Measurements from ENCODE around the gene SND1.

The SND1 gene

GRCh38 chr7:127986581-127987521 is 334.9 kb downstream of the SND1 start:
- Histone ChIP-seq H3K4me3 (ENCODE audit: low read depth, low read length) (no peak overlapping the region), H3K4me1 (ENCODE audit: control insufficient read depth, insufficient read depth, low read length) (peaks cover 25% of the 10 kb centered on the region), H3K27me3 (ENCODE audit: control insufficient read depth, insufficient read depth, low read length) (no peaks in the 10 kb centered on the region), H3K9ac (ENCODE audit: low read depth, low read length) (no peak overlapping the region), H3K27ac (ENCODE audit: low read depth, low read length) (no peak overlapping the region), H3K36me3 (ENCODE audit: control insufficient read depth, insufficient read depth, low read length) (peaks cover 11% of the 10 kb centered on the region; the same call in 1 of the 2 replicates), H3K9me3 (ENCODE audit: control insufficient read depth, insufficient read depth, low read length) (no peaks in the 10 kb centered on the region)

- peaks cover 29% of the 10 kb centered on the region for H3K36me3 ChIP-seq (ENCODE audit: control insufficient read depth, insufficient read depth, low read length)
- no peaks in the 10 kb centered on the region for H3K9me3 ChIP-seq (ENCODE audit: control insufficient read depth, insufficient read depth, low read length)
- H3K27ac ChIP-seq (ENCODE audit: low read depth, low read length), result no peak overlapping the region
- peaks cover 25% of the 10 kb centered on the region for H3K4me1 ChIP-seq (ENCODE audit: control insufficient read depth, insufficient read depth, low read length)
- no peak overlapping the region for H3K9ac ChIP-seq (ENCODE audit: low read depth, low read length)
- H3K27me3 ChIP-seq (ENCODE audit: control insufficient read depth, insufficient read depth, low read length), result no peaks in the 10 kb centered on the region
- H3K4me3 ChIP-seq (ENCODE audit: low read depth, low read length), result no peak overlapping the region
Measured at GRCh38 chr7:127988751-127989150, 336.8 kb downstream of the SND1 start.

- no peak overlapping the region for H3K9ac ChIP-seq (ENCODE audit: low read depth, low read length)
- H3K4me1 ChIP-seq (ENCODE audit: control insufficient read depth, insufficient read depth, low read length), result peaks cover 14% of the 10 kb centered on the region
- H3K36me3 ChIP-seq (ENCODE audit: control insufficient read depth, insufficient read depth, low read length), result peaks cover 31% of the 10 kb centered on the region
- no peak overlapping the region for H3K4me3 ChIP-seq (ENCODE audit: low read depth, low read length)
- H3K27ac ChIP-seq (ENCODE audit: low read depth, low read length), result no peak overlapping the region
- H3K9me3 ChIP-seq (ENCODE audit: control insufficient read depth, insufficient read depth, low read length), result no peaks in the 10 kb centered on the region
- H3K27me3 ChIP-seq (ENCODE audit: control insufficient read depth, insufficient read depth, low read length), result no peaks in the 10 kb centered on the region
Measured at GRCh38 chr7:127993317-127993716, 341.3 kb downstream of the SND1 start.

- no peak overlapping the region for H3K9ac ChIP-seq (ENCODE audit: low read depth, low read length)
- H3K4me1 ChIP-seq (ENCODE audit: control insufficient read depth, insufficient read depth, low read length), result peaks cover 14% of the 10 kb centered on the region
- no peak overlapping the region for H3K4me3 ChIP-seq (ENCODE audit: low read depth, low read length)
- H3K36me3 ChIP-seq (ENCODE audit: control insufficient read depth, insufficient read depth, low read length), result peaks cover 31% of the 10 kb centered on the region
- H3K9me3 ChIP-seq (ENCODE audit: control insufficient read depth, insufficient read depth, low read length), result no peaks in the 10 kb centered on the region
- no peak overlapping the region for H3K27ac ChIP-seq (ENCODE audit: low read depth, low read length)
- H3K27me3 ChIP-seq (ENCODE audit: control insufficient read depth, insufficient read depth, low read length), result no peaks in the 10 kb centered on the region
Measured at GRCh38 chr7:127993987-127994386, 342.0 kb downstream of the SND1 start.

- no peak overlapping the region for H3K27ac ChIP-seq (ENCODE audit: low read depth, low read length)
Measured at GRCh38 chr7:127995156-127995880, 343.3 kb downstream of the SND1 start.

GRCh38 chr7:127995881-127996215 is 343.9 kb downstream of the SND1 start:
- Histone ChIP-seq H3K4me3 (ENCODE audit: low read depth, low read length) (no peak overlapping the region), H3K27me3 (ENCODE audit: control insufficient read depth, insufficient read depth, low read length) (no peaks in the 10 kb centered on the region), H3K36me3 (ENCODE audit: control insufficient read depth, insufficient read depth, low read length) (peaks cover 29% of the 10 kb centered on the region), H3K27ac (ENCODE audit: low read depth, low read length) (no peak overlapping the region), H3K4me1 (ENCODE audit: control insufficient read depth, insufficient read depth, low read length) (peaks cover 14% of the 10 kb centered on the region), H3K9me3 (ENCODE audit: control insufficient read depth, insufficient read depth, low read length) (no peaks in the 10 kb centered on the region), H3K9ac (ENCODE audit: low read depth, low read length) (no peak overlapping the region)

More at GRCh38 chr7:127995156-127995880, 343.3 kb downstream of the SND1 start:
- Histone ChIP-seq H3K9me3 (ENCODE audit: control insufficient read depth, insufficient read depth, low read length) (no peaks in the 10 kb centered on the region), H3K27me3 (ENCODE audit: control insufficient read depth, insufficient read depth, low read length) (no peaks in the 10 kb centered on the region), H3K9ac (ENCODE audit: low read depth, low read length) (no peak overlapping the region), H3K36me3 (ENCODE audit: control insufficient read depth, insufficient read depth, low read length) (peaks cover 31% of the 10 kb centered on the region), H3K4me3 (ENCODE audit: low read depth, low read length) (no peak overlapping the region), H3K4me1 (ENCODE audit: control insufficient read depth, insufficient read depth, low read length) (peaks cover 14% of the 10 kb centered on the region)

- H3K36me3 ChIP-seq (ENCODE audit: control insufficient read depth, insufficient read depth, low read length), result peaks cover 23% of the 10 kb centered on the region
- no peak overlapping the region for H3K27ac ChIP-seq (ENCODE audit: low read depth, low read length)
- H3K9me3 ChIP-seq (ENCODE audit: control insufficient read depth, insufficient read depth, low read length), result no peaks in the 10 kb centered on the region
Measured at GRCh38 chr7:127996253-127997071, 344.5 kb downstream of the SND1 start.

GRCh38 chr7:127997226-127997922 is 345.4 kb downstream of the SND1 start:
- Histone ChIP-seq H3K4me1 (ENCODE audit: control insufficient read depth, insufficient read depth, low read length) (peaks cover 14% of the 10 kb centered on the region), H3K27ac (ENCODE audit: low read depth, low read length) (no peak overlapping the region), H3K27me3 (ENCODE audit: control insufficient read depth, insufficient read depth, low read length) (no peaks in the 10 kb centered on the region), H3K4me3 (ENCODE audit: low read depth, low read length) (no peak overlapping the region), H3K9me3 (ENCODE audit: control insufficient read depth, insufficient read depth, low read length) (no peaks in the 10 kb centered on the region), H3K9ac (ENCODE audit: low read depth, low read length) (no peak overlapping the region), H3K36me3 (ENCODE audit: control insufficient read depth, insufficient read depth, low read length) (peaks cover 15% of the 10 kb centered on the region)

More at GRCh38 chr7:127996253-127997071, 344.5 kb downstream of the SND1 start:
- Histone ChIP-seq H3K4me1 (ENCODE audit: control insufficient read depth, insufficient read depth, low read length) (peaks cover 14% of the 10 kb centered on the region), H3K27me3 (ENCODE audit: control insufficient read depth, insufficient read depth, low read length) (no peaks in the 10 kb centered on the region), H3K4me3 (ENCODE audit: low read depth, low read length) (no peak overlapping the region), H3K9ac (ENCODE audit: low read depth, low read length) (no peak overlapping the region)

- Histone ChIP-seq H3K27ac (ENCODE audit: low read depth, low read length) (no peak overlapping the region), H3K9ac (ENCODE audit: low read depth, low read length) (no peak overlapping the region), H3K9me3 (ENCODE audit: control insufficient read depth, insufficient read depth, low read length) (no peaks in the 10 kb centered on the region), H3K36me3 (ENCODE audit: control insufficient read depth, insufficient read depth, low read length) (peaks cover 3% of the 10 kb centered on the region; the same call in 1 of the 2 replicates), H3K4me3 (ENCODE audit: low read depth, low read length) (no peak overlapping the region), H3K4me1 (ENCODE audit: control insufficient read depth, insufficient read depth, low read length) (peaks cover 14% of the 10 kb centered on the region), H3K27me3 (ENCODE audit: control insufficient read depth, insufficient read depth, low read length) (no peaks in the 10 kb centered on the region)
Measured at GRCh38 chr7:127998671-127999070, 346.7 kb downstream of the SND1 start.

- H3K27ac ChIP-seq (ENCODE audit: low read depth, low read length), result no peak overlapping the region
- no peaks in the 10 kb centered on the region for H3K9me3 ChIP-seq (ENCODE audit: control insufficient read depth, insufficient read depth, low read length)
- H3K36me3 ChIP-seq (ENCODE audit: control insufficient read depth, insufficient read depth, low read length), result no peaks in the 10 kb centered on the region; the same call in 1 of the 2 replicates
- no peaks in the 10 kb centered on the region for H3K27me3 ChIP-seq (ENCODE audit: control insufficient read depth, insufficient read depth, low read length)
- no peak overlapping the region for H3K4me3 ChIP-seq (ENCODE audit: low read depth, low read length)
- H3K9ac ChIP-seq (ENCODE audit: low read depth, low read length), result no peak overlapping the region
- H3K4me1 ChIP-seq (ENCODE audit: control insufficient read depth, insufficient read depth, low read length), result peaks cover 14% of the 10 kb centered on the region
Measured at GRCh38 chr7:128000048-128000447, 348.1 kb downstream of the SND1 start.

All from HUES48 (cell line).